ENCODE results near the gene TUBA8. TPM values are rescaled to one million over a fixed set of nuclear protein-coding genes. Genes with fewer than 3 reads are reported as not detected.

TUBA8 gene
- total RNA-seq, 4 donors from 2014 or later, result 5.0 to 12.3 (median 6.3) TPM

Small RNA genes within 50 kb of the gene (small RNA-seq; reads per million reads assigned to genes)
- not detected for gene AC016027.5

Other genes starting within 250 kb of the TUBA8 start
- 10 to 100 TPM; 45.2 to 56.3 (median 46.3) TPM for gene MICAL3, start 86.2 kb upstream of the TUBA8 start, total RNA-seq
- gene PEX26, start 32.8 kb upstream of the TUBA8 start, total RNA-seq, result 10 to 100 TPM; 15.3 to 36.3 (median 29.4) TPM
- 10 to 100 TPM in 3 of 4 donors, 1 to 10 TPM in 1; 9.4 to 27.2 (median 21.1) TPM for gene USP18, start 39.4 kb downstream of the TUBA8 start, total RNA-seq

All from tibial nerve (tissue), 4 donors.